ENCODE data around the gene KRT7.

The KRT7 gene

GRCh38 chr12:52279422-52280318 is 46.6 kb downstream of the KRT7 start:
- TF ChIP-seq SIN3A (IDR thresholded peaks at IDR 0.05; ENCODE audit: borderline replicate concordance, insufficient read depth, low read length) (no peak), TAF1 (IDR thresholded peaks at IDR 0.05; ENCODE audit: borderline replicate concordance, insufficient read depth, low read length) (no peak), POLR2AphosphoS5 (IDR thresholded peaks at IDR 0.05; ENCODE audit: low read depth, low read length) (no peak), FOXP2 (optimal IDR thresholded peaks at IDR 0.05; ENCODE audit: borderline replicate concordance, extremely low read depth, extremely low read length, insufficient read depth) (no peak)

- no peak for TF ChIP-seq FOXP2 (optimal IDR thresholded peaks at IDR 0.05; ENCODE audit: borderline replicate concordance, extremely low read depth, extremely low read length, insufficient read depth)
- no peak for TF ChIP-seq REST (IDR thresholded peaks at IDR 0.05; ENCODE audit: insufficient read depth in 1 of 2, low read depth in 2 of 2, low read length in 2 of 2)
- TF ChIP-seq TAF1 (IDR thresholded peaks at IDR 0.05; ENCODE audit: borderline replicate concordance, insufficient read depth, low read length): no peak
- TF ChIP-seq POLR2AphosphoS5 (IDR thresholded peaks at IDR 0.05; ENCODE audit: low read depth, low read length): no peak
- TF ChIP-seq SIN3A (IDR thresholded peaks at IDR 0.05; ENCODE audit: borderline replicate concordance, insufficient read depth, low read length): no peak
These were observed 47.3 kb downstream of the KRT7 start for GRCh38 chr12:52280319-52280795.

GRCh38 chr12:52280796-52281560 is 47.9 kb downstream of the KRT7 start:
- no peak for TF ChIP-seq SIN3A (IDR thresholded peaks at IDR 0.05; ENCODE audit: borderline replicate concordance, insufficient read depth, low read length)
- no peak for TF ChIP-seq REST (IDR thresholded peaks at IDR 0.05; ENCODE audit: insufficient read depth in 1 of 2, low read depth in 2 of 2, low read length in 2 of 2)
- no peak for TF ChIP-seq POLR2AphosphoS5 (IDR thresholded peaks at IDR 0.05; ENCODE audit: low read depth, low read length)
- no peak for TF ChIP-seq TAF1 (IDR thresholded peaks at IDR 0.05; ENCODE audit: borderline replicate concordance, insufficient read depth, low read length)
- no peak for TF ChIP-seq FOXP2 (optimal IDR thresholded peaks at IDR 0.05; ENCODE audit: borderline replicate concordance, extremely low read depth, extremely low read length, insufficient read depth)

DNA sequence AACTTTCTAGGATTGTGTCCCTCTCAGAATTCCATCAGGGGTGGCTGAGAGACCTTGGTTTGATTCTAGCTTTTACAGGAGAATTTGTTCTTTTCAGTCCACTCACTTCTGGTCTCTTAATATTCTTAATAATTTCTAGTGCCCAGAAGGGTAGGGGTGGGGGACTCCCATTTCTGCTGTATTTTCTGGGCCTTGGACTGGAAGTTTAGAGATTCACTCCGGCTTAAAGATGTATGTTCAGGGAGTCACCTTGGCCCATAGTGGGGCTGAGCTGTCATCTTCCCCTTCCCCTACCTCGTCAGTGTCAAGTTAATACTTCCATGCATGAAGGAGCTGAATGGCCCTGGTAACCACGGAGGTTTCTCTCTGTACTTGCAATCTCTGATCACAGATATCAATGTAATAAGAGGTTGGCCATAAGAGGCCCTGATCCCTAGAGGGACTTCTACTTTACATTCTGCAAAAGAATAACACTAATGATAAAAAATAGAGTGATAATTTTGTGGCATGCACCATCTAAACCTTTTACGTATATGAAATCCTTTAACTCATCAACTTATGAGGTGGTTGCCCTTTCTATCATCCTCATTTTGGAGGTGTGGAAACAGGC is 51.6 kb downstream of the KRT7 start:
- TF ChIP-seq SIN3A (IDR thresholded peaks at IDR 0.05; ENCODE audit: borderline replicate concordance, insufficient read depth, low read length) (no peak), FOXP2 (optimal IDR thresholded peaks at IDR 0.05; ENCODE audit: borderline replicate concordance, extremely low read depth, extremely low read length, insufficient read depth) (no peak), REST (IDR thresholded peaks at IDR 0.05; ENCODE audit: insufficient read depth in 1 of 2, low read depth in 2 of 2, low read length in 2 of 2) (no peak), POLR2AphosphoS5 (IDR thresholded peaks at IDR 0.05; ENCODE audit: low read depth, low read length) (no peak), TAF1 (IDR thresholded peaks at IDR 0.05; ENCODE audit: borderline replicate concordance, insufficient read depth, low read length) (no peak)

DNA sequence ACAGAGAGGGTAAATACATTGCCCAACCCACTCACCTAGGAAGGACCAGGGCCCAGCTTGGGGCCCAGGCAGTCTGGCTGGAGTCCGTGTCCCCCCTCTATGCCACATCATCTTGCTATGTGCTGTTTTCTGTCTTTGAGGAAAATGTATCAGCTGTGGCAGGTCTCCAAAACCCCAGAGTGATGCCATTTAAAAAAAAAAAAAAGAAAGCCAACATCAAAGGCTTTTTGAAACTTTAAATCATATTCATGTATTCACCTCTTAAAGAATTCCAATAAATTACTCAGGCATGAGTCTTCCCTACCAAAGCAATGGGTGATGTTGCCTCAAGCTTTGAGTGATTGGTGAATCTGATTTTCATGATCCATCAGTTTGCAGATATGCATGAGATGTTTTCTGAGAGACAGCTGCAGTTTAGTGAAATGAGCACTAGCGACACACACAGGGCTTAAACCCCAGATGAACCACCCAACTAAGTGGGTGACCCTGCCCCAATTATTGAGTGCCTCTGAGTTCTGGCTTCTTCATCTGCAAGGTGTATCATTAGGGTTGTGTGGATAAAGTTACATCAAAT is 52.2 kb downstream of the KRT7 start:
- TF ChIP-seq TAF1 (IDR thresholded peaks at IDR 0.05; ENCODE audit: borderline replicate concordance, insufficient read depth, low read length) (no peak), POLR2AphosphoS5 (IDR thresholded peaks at IDR 0.05; ENCODE audit: low read depth, low read length) (no peak)
